Measurements from ENCODE around the gene DEDD. TPM values are rescaled to one million over a fixed set of nuclear protein-coding genes. Genes with fewer than 3 reads are reported as not detected.
A peak's percentile ranks its signal among the peaks of the same experiment; 100 is the strongest.

The DEDD gene
- total RNA-seq, 2 experiments from 2014 or later, result 37.1 to 40.6 TPM

GRCh38 chr1:161159913-161160243 is 27.4 kb upstream of the DEDD start:
- no peak for ATAC-seq
- H3K9me3 Mint-ChIP-seq (ENCODE audit: low read depth), result no peaks in the 10 kb centered on the region
- CTCF ChIA-PET, result no interaction called here
- H3K36me3 Mint-ChIP-seq, result peaks cover 32% of the 10 kb centered on the region
- H3K27me3 Mint-ChIP-seq, result no peaks in the 10 kb centered on the region
- peak overlapping the region; percentile 76 for H3K4me3 Mint-ChIP-seq
- no peak for DNase-seq
- H3K4me1 Mint-ChIP-seq, result peaks cover 45% of the 10 kb centered on the region
- H3K27ac Mint-ChIP-seq, result peak overlapping the region; percentile 78

- peak within 1 kb of the TSS; percentile 82 for H3K27ac Mint-ChIP-seq
- CTCF ChIA-PET, result interaction anchor here (1.0 to 1.3 kb wide), 2 partner anchors 27 to 41 kb away, joined by 3 to 5 read pairs; partner anchors contain the start of genes DEDD, NIT1 and PFDN2
- peak; percentile 95 for ATAC-seq
- DNase-seq, result peak; percentile 95
- H3K27me3 Mint-ChIP-seq, result no peaks in the 10 kb centered on the region
- H3K36me3 Mint-ChIP-seq, result peaks cover 33% of the 10 kb centered on the region
- no peaks in the 10 kb centered on the region for H3K9me3 Mint-ChIP-seq (ENCODE audit: low read depth)
- H3K4me3 Mint-ChIP-seq, result peak within 1 kb of the TSS; percentile 76
- H3K4me1 Mint-ChIP-seq, result peaks cover 46% of the 10 kb centered on the region
Observed at GRCh38 chr1:161159087-161159912, 26.8 kb upstream of the DEDD start, which contains the start of gene USP21. Gene USP21 (plus strand): TSS chr1:161159500. CDS start chr1:161160641, 1,141 bp downstream.

GRCh38 chr1:161158316-161159010 is 26.0 kb upstream of the DEDD start:
- no peaks in the 10 kb centered on the region for H3K9me3 Mint-ChIP-seq (ENCODE audit: low read depth)
- peak overlapping the region; percentile 82 for H3K27ac Mint-ChIP-seq
- ATAC-seq (no peak), DNase-seq (no peak)
- peaks cover 49% of the 10 kb centered on the region for H3K4me1 Mint-ChIP-seq
- CTCF ChIA-PET, result interaction anchor here (0.6 to 5.8 kb wide), 5 partner anchors 8 to 67 kb away, joined by 3 to 41 read pairs (median 3); partner anchors contain the start of genes DEDD, NDUFS2, NIT1 and PFDN2
- no peaks in the 10 kb centered on the region for H3K27me3 Mint-ChIP-seq
- peak overlapping the region; percentile 76 for H3K4me3 Mint-ChIP-seq
- peaks cover 28% of the 10 kb centered on the region for H3K36me3 Mint-ChIP-seq

- no peak for ATAC-seq
- DNase-seq, result no peak
- no peak overlapping the region for H3K4me3 Mint-ChIP-seq
- H3K27ac Mint-ChIP-seq, result peak overlapping the region; percentile 82
- H3K36me3 Mint-ChIP-seq, result peaks cover 24% of the 10 kb centered on the region
- CTCF ChIA-PET, result interaction anchor here (0.9 to 5.8 kb wide), 4 partner anchors 8 to 88 kb away, joined by 3 to 41 read pairs (median 4); partner anchors contain the start of genes ARHGAP30, NDUFS2, NIT1 and PFDN2
- no peaks in the 10 kb centered on the region for H3K27me3 Mint-ChIP-seq
- no peaks in the 10 kb centered on the region for H3K9me3 Mint-ChIP-seq (ENCODE audit: low read depth)
- H3K4me1 Mint-ChIP-seq, result peaks cover 45% of the 10 kb centered on the region
Observed at GRCh38 chr1:161157867-161158266, 25.4 kb upstream of the DEDD start.

GRCh38 chr1:161153682-161154337 is 21.3 kb upstream of the DEDD start, which contains the start of gene UFC1:
Gene UFC1 (plus strand): TSS chr1:161153978. CDS start chr1:161153998, 20 bp downstream.
- CTCF ChIA-PET, result interaction anchor here (0.7 to 5.8 kb wide), 7 partner anchors 12 to 163 kb away, joined by 3 to 41 read pairs (median 4); partner anchors contain the start of genes PPOX and TOMM40L
- Mint-ChIP-seq H3K27me3 (no peaks in the 10 kb centered on the region), H3K9me3 (ENCODE audit: low read depth) (no peaks in the 10 kb centered on the region), H3K36me3 (peaks cover 20% of the 10 kb centered on the region), H3K27ac (peak within 1 kb of the TSS; percentile 100), H3K4me3 (peak within 1 kb of the TSS; percentile 99), H3K4me1 (peaks cover 23% of the 10 kb centered on the region)
- ATAC-seq (peak; percentile 95), DNase-seq (peak; percentile 92)

- Mint-ChIP-seq H3K27ac (peak overlapping the region; percentile 100), H3K4me3 (peak overlapping the region; percentile 99), H3K27me3 (no peaks in the 10 kb centered on the region), H3K36me3 (peaks cover 15% of the 10 kb centered on the region), H3K9me3 (ENCODE audit: low read depth) (no peaks in the 10 kb centered on the region), H3K4me1 (peaks cover 19% of the 10 kb centered on the region)
- ATAC-seq, result no peak
- DNase-seq, result no peak
- CTCF ChIA-PET, result interaction anchor here (0.8 to 5.8 kb wide), 5 partner anchors 13 to 153 kb away, joined by 3 to 41 read pairs (median 5); partner anchors contain the start of genes PPOX and TOMM40L
Observed at GRCh38 chr1:161153176-161153575, 20.7 kb upstream of the DEDD start.

GRCh38 chr1:161145832-161146231 is 13.4 kb upstream of the DEDD start:
- no peaks in the 10 kb centered on the region for H3K27me3 Mint-ChIP-seq
- no peaks in the 10 kb centered on the region for H3K9me3 Mint-ChIP-seq (ENCODE audit: low read depth)
- no peak for DNase-seq
- CTCF ChIA-PET, result interaction anchor here (1.2 to 1.7 kb wide), 2 partner anchors 13 to 148 kb away, joined by 3 to 4 read pairs; no protein-coding TSS in a partner anchor
- no peaks in the 10 kb centered on the region for H3K36me3 Mint-ChIP-seq
- H3K27ac Mint-ChIP-seq, result no peak overlapping the region
- no peak for ATAC-seq
- H3K4me1 Mint-ChIP-seq, result no peaks in the 10 kb centered on the region
- no peak overlapping the region for H3K4me3 Mint-ChIP-seq

GRCh38 chr1:161140755-161141400 is 8.4 kb upstream of the DEDD start:
- Mint-ChIP-seq H3K9me3 (ENCODE audit: low read depth) (no peaks in the 10 kb centered on the region), H3K36me3 (peaks cover 1% of the 10 kb centered on the region), H3K27me3 (no peaks in the 10 kb centered on the region), H3K27ac (no peak overlapping the region), H3K4me3 (no peak overlapping the region), H3K4me1 (no peaks in the 10 kb centered on the region)
- no peak for ATAC-seq
- CTCF ChIA-PET, result interaction anchor here (0.8 to 2.6 kb wide), 13 partner anchors 8 to 305 kb away, joined by 3 to 8 read pairs (median 3); partner anchors contain the start of genes DEDD, NIT1, PFDN2 and UFC1
- DNase-seq, result no peak

- no peaks in the 10 kb centered on the region for H3K27me3 Mint-ChIP-seq
- CTCF ChIA-PET, result interaction anchor here (1.2 to 2.6 kb wide), 3 partner anchors 68 to 145 kb away, joined by 3 to 8 read pairs (median 5); no protein-coding TSS in a partner anchor
- no peak overlapping the region for H3K4me3 Mint-ChIP-seq
- ATAC-seq (peak; percentile 53), DNase-seq (no peak)
- H3K36me3 Mint-ChIP-seq, result peaks cover 6% of the 10 kb centered on the region
- no peaks in the 10 kb centered on the region for H3K9me3 Mint-ChIP-seq (ENCODE audit: low read depth)
- peaks cover 5% of the 10 kb centered on the region for H3K4me1 Mint-ChIP-seq
- no peak overlapping the region for H3K27ac Mint-ChIP-seq
Observed at GRCh38 chr1:161139766-161140165, 7.3 kb upstream of the DEDD start.

GRCh38 chr1:161138431-161138830 is 6.0 kb upstream of the DEDD start:
- CTCF ChIA-PET, result interaction anchor here (1.2 to 2.0 kb wide), 4 partner anchors 21 to 143 kb away, joined by 3 to 7 read pairs (median 4); no protein-coding TSS in a partner anchor
- H3K27me3 Mint-ChIP-seq, result no peaks in the 10 kb centered on the region
- DNase-seq (no peak), ATAC-seq (no peak)
- H3K36me3 Mint-ChIP-seq, result peaks cover 6% of the 10 kb centered on the region
- H3K27ac Mint-ChIP-seq, result peak overlapping the region; percentile 3
- peaks cover 5% of the 10 kb centered on the region for H3K4me1 Mint-ChIP-seq
- H3K9me3 Mint-ChIP-seq (ENCODE audit: low read depth), result no peaks in the 10 kb centered on the region
- no peak overlapping the region for H3K4me3 Mint-ChIP-seq

- Mint-ChIP-seq H3K36me3 (peaks cover 6% of the 10 kb centered on the region), H3K4me1 (peaks cover 5% of the 10 kb centered on the region), H3K27me3 (no peaks in the 10 kb centered on the region), H3K4me3 (no peak overlapping the region), H3K9me3 (ENCODE audit: low read depth) (no peaks in the 10 kb centered on the region), H3K27ac (no peak overlapping the region)
- ATAC-seq (no peak), DNase-seq (no peak)
- CTCF ChIA-PET, result interaction anchor here (1.3 to 2.0 kb wide), 4 partner anchors 16 to 100 kb away, joined by 4 to 7 read pairs (median 5); no protein-coding TSS in a partner anchor
Observed at GRCh38 chr1:161137881-161138280, 5.4 kb upstream of the DEDD start.

- no peaks in the 10 kb centered on the region for H3K27me3 Mint-ChIP-seq
- no peaks in the 10 kb centered on the region for H3K9me3 Mint-ChIP-seq (ENCODE audit: low read depth)
- ATAC-seq, result peak; percentile 7
Observed at GRCh38 chr1:161133220-161133740, 813 bp upstream of the DEDD start.

More at GRCh38 chr1:161133220-161133740, 813 bp upstream of the DEDD start:
- H3K27ac Mint-ChIP-seq, result no peak overlapping the region
- H3K36me3 Mint-ChIP-seq, result peaks cover 19% of the 10 kb centered on the region
- DNase-seq, result no peak
- CTCF ChIA-PET, result interaction anchor here (0.7 to 2.7 kb wide), 16 partner anchors 8 to 452 kb away, joined by 3 to 21 read pairs (median 4); partner anchors contain the start of genes KLHDC9, NIT1, PFDN2 and PPOX
- H3K4me1 Mint-ChIP-seq, result peaks cover 30% of the 10 kb centered on the region
- H3K4me3 Mint-ChIP-seq, result no peak overlapping the region
